Suprapubic skin (tissue), 4 donors: ENCODE measurements around the gene PIP5KL1. TPM values are rescaled to one million over a fixed set of nuclear protein-coding genes. Genes with fewer than 3 reads are reported as not detected.

Experiments used
- DNase-seq, 2 donors: peaks; one replicate each; pipeline ENCODE4 v3.0.0-alpha.2; 2019; ENCODE audit warnings: low spot score in 2 of 2
- H3K27ac ChIP-seq: fragments of 200-600 bp; sonication (generic); one replicate; pipeline ENCODE4 v1.5.1; 2019
- H3K27me3 ChIP-seq: fragments of 200-600 bp; sonication (generic); one replicate; pipeline ENCODE4 v1.5.1; 2019
- H3K36me3 ChIP-seq: fragments of 200-600 bp; sonication (generic); one replicate; pipeline ENCODE4 v1.5.1; 2019
- H3K4me1 ChIP-seq: fragments of 200-600 bp; sonication (generic); one replicate; pipeline ENCODE4 v1.5.1; 2019
- H3K4me3 ChIP-seq: fragments of 200-600 bp; sonication (generic); one replicate; pipeline ENCODE4 v1.5.1; 2019; ENCODE audit warnings: mild to moderate bottlenecking
- H3K9me3 ChIP-seq: fragments of 200-600 bp; sonication (generic); one replicate; pipeline ENCODE4 v1.5.1; 2019
- EP300 ChIP-seq: sonication (generic); formaldehyde crosslinking; IDR thresholded peaks from one replicate; pipeline ENCODE4 v1.6.1; 2017; ENCODE audit warnings: antibody characterized with exemption
- POLR2A ChIP-seq, 2 donors: fragments of 450-650 bp; IDR thresholded peaks; one replicate each; pipeline ENCODE4 v1.6.1; 2017; ENCODE audit warnings: antibody characterized with exemption in 2 of 2, mild to moderate bottlenecking in 2 of 2, moderate library complexity in 2 of 2
- POLR2AphosphoS5 ChIP-seq, 3 donors: sonication (generic); formaldehyde crosslinking; IDR thresholded peaks; one replicate each; pipeline ENCODE4 v1.6.1; 2017; ENCODE audit warnings: antibody characterized with exemption in 3 of 3
- WGBS: methylation state at CpG from one replicate; pipeline ENCODE4 v1.1.5; 2018; 5-methylcytosine and 5-hydroxymethylcytosine counted together
- total RNA-seq, 4 donors: library from RNA; depleted of rRNA; stranded (reverse); fragments of >200 nt; gene quantifications; one replicate each; pipeline ENCODE4 v1.1.0, GENCODE V29; 2016
- TF ChIP-seq, protein P1 (sequence below), 2 donors: fragments of 200-600 bp in 1 of 2; fragments of 450-650 bp in 1 of 2; sonication (generic) in 1 of 2; IDR thresholded peaks; one replicate each; pipeline ENCODE4 v1.5.1; 2016 to 2019; ENCODE audit warnings: antibody characterized with exemption in 2 of 2, mild to moderate bottlenecking in 1 of 2, moderate library complexity in 1 of 2

PIP5KL1 gene, protein sequence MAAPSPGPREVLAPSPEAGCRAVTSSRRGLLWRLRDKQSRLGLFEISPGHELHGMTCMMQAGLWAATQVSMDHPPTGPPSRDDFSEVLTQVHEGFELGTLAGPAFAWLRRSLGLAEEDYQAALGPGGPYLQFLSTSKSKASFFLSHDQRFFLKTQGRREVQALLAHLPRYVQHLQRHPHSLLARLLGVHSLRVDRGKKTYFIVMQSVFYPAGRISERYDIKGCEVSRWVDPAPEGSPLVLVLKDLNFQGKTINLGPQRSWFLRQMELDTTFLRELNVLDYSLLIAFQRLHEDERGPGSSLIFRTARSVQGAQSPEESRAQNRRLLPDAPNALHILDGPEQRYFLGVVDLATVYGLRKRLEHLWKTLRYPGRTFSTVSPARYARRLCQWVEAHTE
- 10 to 100 TPM in 1 of 4 donors, 1 to 10 TPM in 3; 5.8 to 14.7 (median 9.2) TPM for total RNA-seq

DNA sequence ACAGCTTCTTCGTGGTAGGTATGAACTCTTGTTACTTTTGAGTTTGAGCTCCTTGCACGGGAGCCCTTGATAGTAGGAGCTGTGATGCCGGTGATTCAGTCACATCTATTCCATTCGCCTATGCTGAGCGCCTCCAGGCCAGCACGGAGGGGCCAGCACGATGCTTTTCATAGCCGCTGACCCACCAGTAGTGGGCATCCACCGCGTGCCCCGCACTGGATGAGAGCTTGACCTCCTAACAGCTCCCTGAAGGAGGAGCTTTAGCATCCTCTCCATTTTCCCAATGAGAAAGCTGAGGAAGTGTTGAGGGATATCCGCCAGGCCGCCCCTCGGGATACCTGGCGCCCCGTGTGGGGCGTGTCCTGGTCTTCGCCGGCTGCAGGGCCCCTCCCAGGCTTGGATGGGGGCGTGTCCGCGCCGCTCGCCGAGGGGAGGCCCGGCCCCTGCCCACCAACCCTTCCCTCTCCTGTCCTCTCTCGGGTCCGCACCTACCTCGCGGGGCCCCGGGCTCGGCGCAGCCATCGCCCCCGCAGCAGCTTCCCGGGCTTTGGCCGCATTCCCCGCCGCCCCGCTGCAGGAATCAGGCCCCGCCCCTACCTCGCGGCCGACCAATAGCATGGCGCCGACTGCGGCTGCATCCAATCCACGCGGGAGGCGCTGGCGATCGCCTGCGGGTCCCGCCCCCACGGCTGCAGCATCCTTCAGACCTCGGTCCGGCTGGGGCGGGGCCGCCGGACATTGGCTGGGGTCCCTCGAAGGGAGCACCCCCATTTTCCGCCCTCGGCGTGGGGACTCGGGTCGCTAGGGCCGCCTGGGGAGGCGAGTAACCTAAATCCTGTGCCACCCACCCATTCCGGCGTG, at the start of gene PIP5KL1:
Gene PIP5KL1, minus strand, starts transcription at position 547 of the 861 bp plus-strand sequence. Its CDS starts 25 bp downstream, at position 522.
- TF ChIP-seq POLR2AphosphoS5 (IDR thresholded peaks at IDR 0.05): no peak
- WGBS: 3% methylated on average over 38 of the region's 70 CpGs
- Histone ChIP-seq H3K4me1 (peaks cover 55% of the 10 kb centered on the region), H3K27me3 (peaks cover 3% of the 10 kb centered on the region), H3K9me3 (no peaks in the 10 kb centered on the region), H3K4me3 (peak within 1 kb of the TSS; percentile 55), H3K36me3 (peaks cover 3% of the 10 kb centered on the region), H3K27ac (no peak within 1 kb of the TSS)
- DNase-seq: peak in 1 of 2 donors; percentile 90

DNA sequence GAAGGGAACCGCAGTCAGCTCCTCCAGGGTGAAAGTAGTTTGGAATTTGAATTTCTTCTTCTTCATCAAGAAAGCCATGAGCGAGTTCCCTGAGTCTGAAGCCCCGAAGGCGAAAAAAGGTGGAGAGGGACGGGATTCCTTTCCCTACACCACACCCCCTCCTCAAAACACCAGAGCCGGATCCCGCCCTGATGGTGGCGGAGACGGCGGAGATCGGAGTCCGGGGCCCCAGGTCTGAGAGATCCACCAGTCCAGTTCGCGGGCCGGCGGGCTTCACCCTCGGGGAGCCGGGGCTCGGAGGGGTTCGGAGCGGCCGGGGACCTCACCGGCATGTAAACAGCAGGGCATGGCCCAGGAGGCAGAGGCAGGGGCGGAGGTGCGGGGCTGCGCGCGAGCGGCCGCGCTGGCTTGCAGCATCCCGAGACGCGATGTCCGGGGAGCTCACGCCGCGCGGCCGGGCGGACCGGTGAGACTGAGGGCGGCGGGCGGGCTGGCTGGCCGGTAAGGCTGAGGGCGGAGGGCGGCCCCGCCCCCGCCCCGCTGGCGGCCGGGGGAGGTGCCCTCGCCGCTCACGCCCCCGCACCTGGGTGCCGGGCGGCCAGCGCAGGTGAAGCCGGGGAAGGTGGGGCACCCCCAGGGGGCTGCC, 49.6 kb upstream of the PIP5KL1 start:
- TF ChIP-seq, protein P1, sequence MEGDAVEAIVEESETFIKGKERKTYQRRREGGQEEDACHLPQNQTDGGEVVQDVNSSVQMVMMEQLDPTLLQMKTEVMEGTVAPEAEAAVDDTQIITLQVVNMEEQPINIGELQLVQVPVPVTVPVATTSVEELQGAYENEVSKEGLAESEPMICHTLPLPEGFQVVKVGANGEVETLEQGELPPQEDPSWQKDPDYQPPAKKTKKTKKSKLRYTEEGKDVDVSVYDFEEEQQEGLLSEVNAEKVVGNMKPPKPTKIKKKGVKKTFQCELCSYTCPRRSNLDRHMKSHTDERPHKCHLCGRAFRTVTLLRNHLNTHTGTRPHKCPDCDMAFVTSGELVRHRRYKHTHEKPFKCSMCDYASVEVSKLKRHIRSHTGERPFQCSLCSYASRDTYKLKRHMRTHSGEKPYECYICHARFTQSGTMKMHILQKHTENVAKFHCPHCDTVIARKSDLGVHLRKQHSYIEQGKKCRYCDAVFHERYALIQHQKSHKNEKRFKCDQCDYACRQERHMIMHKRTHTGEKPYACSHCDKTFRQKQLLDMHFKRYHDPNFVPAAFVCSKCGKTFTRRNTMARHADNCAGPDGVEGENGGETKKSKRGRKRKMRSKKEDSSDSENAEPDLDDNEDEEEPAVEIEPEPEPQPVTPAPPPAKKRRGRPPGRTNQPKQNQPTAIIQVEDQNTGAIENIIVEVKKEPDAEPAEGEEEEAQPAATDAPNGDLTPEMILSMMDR (IDR thresholded peaks at IDR 0.05): no peak
- no peak for TF ChIP-seq POLR2AphosphoS5 (IDR thresholded peaks at IDR 0.05)
- DNase-seq: peak in 1 of 2 donors; percentile 82
- H3K4me1 ChIP-seq: peaks cover 65% of the 10 kb centered on the region
- no peaks in the 10 kb centered on the region for H3K27me3 ChIP-seq
- peak overlapping the region; percentile 91 for H3K4me3 ChIP-seq
- H3K9me3 ChIP-seq: no peaks in the 10 kb centered on the region
- WGBS: 0% methylated on average over 14 of the region's 61 CpGs
- no peaks in the 10 kb centered on the region for H3K36me3 ChIP-seq
- peak overlapping the region; percentile 96 for H3K27ac ChIP-seq

DNA sequence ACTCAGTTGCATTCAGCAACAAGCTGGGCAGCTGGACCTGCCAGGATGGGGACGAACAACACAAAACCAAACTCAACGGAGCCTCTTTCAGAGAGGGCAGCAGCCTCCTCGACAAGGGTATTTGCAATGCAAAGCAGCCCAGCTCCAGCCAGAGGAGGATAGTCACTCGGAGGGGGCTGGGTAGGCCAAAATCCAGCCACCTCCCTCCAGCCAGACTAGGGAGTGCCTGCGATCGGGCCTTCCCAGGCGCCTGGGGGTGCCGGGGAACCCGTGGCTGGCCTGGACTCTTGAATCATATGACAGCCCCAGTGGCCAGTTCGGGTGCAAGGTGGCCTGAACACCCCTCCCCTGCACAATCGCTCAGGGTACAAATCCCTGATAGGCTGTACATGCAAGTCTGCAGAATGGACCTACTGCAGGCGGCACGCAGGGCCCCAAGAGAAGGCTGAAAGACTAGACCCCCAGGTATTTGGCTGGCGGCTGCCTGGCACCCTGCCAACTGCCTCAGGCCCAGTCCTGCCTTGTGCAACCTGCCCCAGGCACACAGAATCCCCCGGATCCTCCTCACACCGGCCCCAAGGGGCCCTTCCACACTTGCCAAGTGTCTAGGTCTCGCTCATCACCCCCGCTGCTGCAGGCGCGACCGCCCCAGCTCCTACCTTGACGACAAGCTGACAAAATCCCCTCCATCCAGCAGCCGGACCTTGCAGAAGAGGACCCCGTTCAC, 48.9 kb upstream of the PIP5KL1 start:
- H3K4me3 ChIP-seq: peak overlapping the region; percentile 91
- WGBS: 4% methylated on average over 8 of the region's 24 CpGs
- DNase-seq: peak in 1 of 2 donors; percentile 82
- no peaks in the 10 kb centered on the region for H3K9me3 ChIP-seq
- peak overlapping the region; percentile 96 for H3K27ac ChIP-seq
- H3K4me1 ChIP-seq: peaks cover 72% of the 10 kb centered on the region
- TF ChIP-seq, protein P1 (IDR thresholded peaks at IDR 0.05): no peak
- TF ChIP-seq EP300: no peak
- TF ChIP-seq POLR2AphosphoS5 (IDR thresholded peaks at IDR 0.05): no peak
- no peak for TF ChIP-seq POLR2A (IDR thresholded peaks at IDR 0.05)
- no peaks in the 10 kb centered on the region for H3K36me3 ChIP-seq
- no peaks in the 10 kb centered on the region for H3K27me3 ChIP-seq

DNA sequence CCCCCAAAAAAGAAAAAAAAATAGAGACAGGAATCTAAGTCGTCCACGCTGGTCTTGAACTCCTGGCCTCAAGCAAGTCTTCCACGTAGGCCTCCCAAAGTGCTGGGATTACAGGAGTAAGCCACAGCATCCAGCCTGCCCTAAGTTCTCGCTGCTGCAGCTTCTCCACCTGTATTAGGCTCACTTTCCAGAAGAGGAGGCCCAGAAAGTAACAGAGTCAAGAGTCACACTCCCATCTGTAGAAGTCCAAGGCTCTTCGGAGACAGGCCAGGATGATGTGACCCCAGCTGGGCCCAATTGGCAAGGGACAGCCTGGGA, 48.4 kb upstream of the PIP5KL1 start:
- TF ChIP-seq EP300 (no peak), POLR2AphosphoS5 (IDR thresholded peaks at IDR 0.05) (no peak), POLR2A (IDR thresholded peaks at IDR 0.05) (no peak)
- TF ChIP-seq, protein P1 (IDR thresholded peaks at IDR 0.05): no peak
- 24% methylated on average over 4 of the region's 5 CpGs for WGBS
- Histone ChIP-seq H3K36me3 (no peaks in the 10 kb centered on the region), H3K4me1 (peaks cover 77% of the 10 kb centered on the region), H3K9me3 (no peaks in the 10 kb centered on the region), H3K27ac (peak overlapping the region; percentile 96), H3K4me3 (peak overlapping the region; percentile 91), H3K27me3 (no peaks in the 10 kb centered on the region)
- no peak for DNase-seq

DNA sequence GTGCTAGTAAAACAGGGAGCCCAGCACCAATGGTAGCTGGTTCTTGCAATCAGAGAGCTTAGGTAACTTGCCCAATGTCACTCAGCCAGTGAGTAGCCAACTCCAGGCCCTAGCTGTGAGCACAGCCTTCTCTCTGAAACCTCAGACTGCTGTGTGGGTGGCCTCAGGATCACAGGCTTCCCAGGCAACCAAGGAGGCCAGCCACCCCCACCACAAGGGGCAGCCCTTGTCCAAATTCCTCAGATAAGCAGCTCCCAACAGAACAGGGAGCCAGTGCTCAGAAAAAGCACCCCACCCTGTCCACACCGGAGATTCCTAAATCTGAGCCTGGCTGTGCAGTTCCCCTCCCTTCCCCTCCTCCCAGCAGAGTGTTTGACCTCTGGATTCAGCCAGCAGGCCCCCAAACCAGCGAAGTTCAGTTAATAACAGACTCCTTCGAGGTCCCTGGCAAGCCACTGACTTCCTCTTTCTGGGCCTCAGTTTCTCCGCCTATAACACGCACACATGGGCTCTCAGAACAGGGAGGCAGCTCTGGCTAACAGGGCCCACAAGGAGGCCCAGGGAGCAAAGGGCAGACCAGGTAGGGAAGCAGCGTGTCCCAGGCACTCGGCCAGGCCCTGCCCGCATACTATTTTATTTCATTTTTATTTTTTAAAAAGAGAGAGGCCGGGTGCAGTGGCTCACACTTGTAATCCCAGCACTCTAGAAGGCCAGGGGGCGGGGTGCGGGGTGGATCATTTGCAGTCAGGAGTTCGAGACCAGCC, 47.5 kb upstream of the PIP5KL1 start:
- no peak for DNase-seq
- Histone ChIP-seq H3K9me3 (no peaks in the 10 kb centered on the region), H3K4me3 (peak overlapping the region; percentile 91), H3K27ac (peak overlapping the region; percentile 96), H3K4me1 (peaks cover 86% of the 10 kb centered on the region), H3K27me3 (no peaks in the 10 kb centered on the region), H3K36me3 (no peaks in the 10 kb centered on the region)
- TF ChIP-seq POLR2AphosphoS5 (IDR thresholded peaks at IDR 0.05) (no peak), POLR2A (IDR thresholded peaks at IDR 0.05) (no peak), EP300 (no peak)
- TF ChIP-seq, protein P1 (IDR thresholded peaks at IDR 0.05): no peak
- 43% methylated on average over 12 of the region's 12 CpGs for WGBS
